Measurements from ENCODE around the gene NFKB1. TPM values are rescaled to one million over a fixed set of nuclear protein-coding genes. Genes with fewer than 3 reads are reported as not detected.

Gene NFKB1
- total RNA-seq, 1 donor from 2014 or later = 18.8 TPM

DNA sequence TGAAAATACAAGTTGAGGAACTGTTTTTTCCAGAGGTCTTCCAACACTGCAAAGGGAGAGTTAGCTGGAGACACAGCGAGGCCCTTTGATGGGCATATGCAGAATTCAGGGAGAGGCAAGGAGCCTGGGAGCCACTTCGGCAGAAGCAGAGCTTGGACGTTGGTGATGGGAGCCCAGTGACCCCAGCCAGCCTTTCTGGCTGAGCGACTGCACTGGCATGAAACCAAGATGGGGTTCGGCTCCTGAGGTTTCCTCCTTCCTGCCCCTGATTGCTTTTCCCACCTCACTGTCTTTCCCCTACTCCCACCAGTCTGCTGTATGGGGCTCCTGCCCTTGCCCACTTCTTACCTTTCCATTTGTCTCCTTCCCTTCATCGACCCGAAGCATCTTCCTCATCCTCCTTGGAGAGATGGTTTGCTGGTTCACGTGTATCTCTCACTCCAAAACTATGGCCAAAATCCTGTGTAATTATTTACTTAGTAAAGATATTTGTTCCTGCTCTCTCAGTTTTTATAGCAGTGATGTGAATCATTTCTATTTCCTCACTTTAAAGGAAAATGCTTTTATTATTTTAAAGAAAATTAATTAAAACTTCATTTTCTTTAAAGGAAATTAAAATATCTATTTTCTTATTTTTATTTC, 100.5 kb downstream of the NFKB1 start:
- H3K4me3 ChIP-seq (ENCODE audit: low read length in 3 of 3) = no peak overlapping the region
- peaks cover 0 to 4% (median 0%) of the 10 kb centered on the region in 3 donors for H3K4me1 ChIP-seq (ENCODE audit: control insufficient read depth in 3 of 3, insufficient read depth in 3 of 3, low read length in 3 of 3)
- peaks cover 20 to 62% (median 47%) of the 10 kb centered on the region in 3 donors for H3K36me3 ChIP-seq (ENCODE audit: control insufficient read depth in 3 of 3, insufficient read depth in 3 of 3, low read length in 3 of 3)
- H3K9ac ChIP-seq (ENCODE audit: low read depth in 1 of 3, low read length in 3 of 3) = no peak overlapping the region
- H3K27me3 ChIP-seq (ENCODE audit: control insufficient read depth in 3 of 3, insufficient read depth in 3 of 3, low read length in 3 of 3) = no peaks in the 10 kb centered on the region
- no peak overlapping the region for H3K27ac ChIP-seq (ENCODE audit: low read depth, low read length)
- H3K9me3 ChIP-seq (ENCODE audit: control insufficient read depth in 3 of 3, low read length in 3 of 3) = no peaks in the 10 kb centered on the region

DNA sequence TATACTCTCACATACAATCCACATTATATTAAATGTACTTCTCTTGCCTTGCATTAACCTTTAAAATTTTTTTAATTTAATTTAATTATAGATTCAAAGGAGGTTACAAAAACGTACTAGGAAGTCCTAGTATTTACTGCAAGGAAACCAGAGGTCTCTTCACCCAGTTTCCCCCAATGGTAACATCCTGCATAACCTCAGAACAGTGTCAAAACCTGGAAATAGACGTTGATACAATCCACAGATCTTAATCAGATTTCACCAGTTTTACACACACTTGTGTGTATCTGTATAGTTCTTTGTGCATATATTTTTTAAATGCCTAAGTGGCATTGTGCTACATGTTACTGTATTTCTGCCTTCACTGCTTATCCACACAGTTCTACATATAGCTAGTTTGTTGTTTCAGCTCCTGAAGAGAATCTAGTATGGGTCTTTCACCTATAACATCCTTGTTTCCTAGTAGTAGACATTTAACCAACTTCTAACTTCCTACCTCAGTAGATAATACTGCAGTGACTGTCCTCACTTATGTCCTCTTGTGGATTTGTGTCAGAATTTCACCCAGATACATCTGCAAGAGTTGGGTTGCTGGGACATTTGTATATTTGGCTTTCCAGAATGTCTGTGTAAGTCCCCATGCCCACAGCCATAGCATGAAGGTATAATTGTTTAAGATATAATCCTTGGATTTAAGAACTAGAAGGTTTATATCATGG, 103.2 kb downstream of the NFKB1 start:
- Histone ChIP-seq H3K27ac (ENCODE audit: low read depth, low read length) (no peak overlapping the region), H3K9ac (ENCODE audit: low read depth in 1 of 3, low read length in 3 of 3) (no peak overlapping the region), H3K27me3 (ENCODE audit: control insufficient read depth in 3 of 3, insufficient read depth in 3 of 3, low read length in 3 of 3) (no peaks in the 10 kb centered on the region), H3K36me3 (ENCODE audit: control insufficient read depth in 3 of 3, insufficient read depth in 3 of 3, low read length in 3 of 3) (peaks cover 27 to 63% (median 50%) of the 10 kb centered on the region in 3 donors), H3K4me3 (ENCODE audit: low read length in 3 of 3) (no peak overlapping the region), H3K4me1 (ENCODE audit: control insufficient read depth in 3 of 3, insufficient read depth in 3 of 3, low read length in 3 of 3) (peaks cover 0 to under 1% (median 0%) of the 10 kb centered on the region in 3 donors), H3K9me3 (ENCODE audit: control insufficient read depth in 3 of 3, low read length in 3 of 3) (no peaks in the 10 kb centered on the region)

DNA sequence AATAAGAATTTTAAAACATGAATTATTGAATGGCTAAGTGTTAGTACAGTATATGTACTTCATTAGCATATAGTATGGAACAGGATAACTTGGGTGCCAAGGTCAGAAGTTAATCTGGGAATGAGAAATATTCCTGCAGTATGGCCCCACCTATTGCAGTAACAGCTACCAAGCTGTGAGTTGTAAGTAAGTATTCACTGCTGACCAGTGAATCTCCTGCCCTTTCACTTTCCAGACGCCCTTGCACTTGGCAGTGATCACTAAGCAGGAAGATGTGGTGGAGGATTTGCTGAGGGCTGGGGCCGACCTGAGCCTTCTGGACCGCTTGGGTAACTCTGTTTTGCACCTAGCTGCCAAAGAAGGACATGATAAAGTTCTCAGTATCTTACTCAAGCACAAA, 105.1 kb downstream of the NFKB1 start:
- peaks cover 39 to 63% (median 60%) of the 10 kb centered on the region in 3 donors for H3K36me3 ChIP-seq (ENCODE audit: control insufficient read depth in 3 of 3, insufficient read depth in 3 of 3, low read length in 3 of 3)
- no peak overlapping the region for H3K9ac ChIP-seq (ENCODE audit: low read depth in 1 of 3, low read length in 3 of 3)
- no peaks in the 10 kb centered on the region for H3K4me1 ChIP-seq (ENCODE audit: control insufficient read depth in 3 of 3, insufficient read depth in 3 of 3, low read length in 3 of 3)

DNA sequence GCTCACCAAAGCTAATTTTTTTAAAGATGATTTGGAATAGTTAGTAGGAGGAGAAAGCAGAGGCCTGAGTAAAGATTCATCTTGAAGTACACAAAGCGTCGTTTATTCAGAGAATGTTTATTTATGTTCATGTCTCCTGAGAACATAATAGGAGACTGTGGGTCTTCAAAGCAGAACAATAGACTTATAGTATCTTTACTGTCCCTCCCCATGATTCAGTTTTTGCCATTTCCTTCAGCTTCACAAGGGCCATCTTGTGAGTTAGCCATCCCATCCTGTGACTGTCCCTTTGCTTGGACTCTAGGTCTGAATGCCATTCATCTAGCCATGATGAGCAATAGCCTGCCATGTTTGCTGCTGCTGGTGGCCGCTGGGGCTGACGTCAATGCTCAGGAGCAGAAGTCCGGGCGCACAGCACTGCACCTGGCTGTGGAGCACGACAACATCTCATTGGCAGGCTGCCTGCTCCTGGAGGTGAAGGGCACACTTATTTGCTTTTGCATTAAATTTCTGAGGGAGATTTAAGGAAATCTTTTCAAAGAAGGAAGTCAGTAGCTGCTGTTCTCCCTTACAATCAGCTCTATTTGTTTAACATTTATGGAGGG, 105.8 kb downstream of the NFKB1 start:
- Histone ChIP-seq H3K9ac (ENCODE audit: low read depth in 1 of 3, low read length in 3 of 3) (no peak overlapping the region), H3K9me3 (ENCODE audit: control insufficient read depth in 3 of 3, low read length in 3 of 3) (no peaks in the 10 kb centered on the region), H3K4me3 (ENCODE audit: low read length in 3 of 3) (no peak overlapping the region), H3K27ac (ENCODE audit: low read depth, low read length) (no peak overlapping the region), H3K4me1 (ENCODE audit: control insufficient read depth in 3 of 3, insufficient read depth in 3 of 3, low read length in 3 of 3) (no peaks in the 10 kb centered on the region), H3K36me3 (ENCODE audit: control insufficient read depth in 3 of 3, insufficient read depth in 3 of 3, low read length in 3 of 3) (peaks cover 41 to 63% (median 62%) of the 10 kb centered on the region in 3 donors), H3K27me3 (ENCODE audit: control insufficient read depth in 3 of 3, insufficient read depth in 3 of 3, low read length in 3 of 3) (no peaks in the 10 kb centered on the region)

More for the DNA sequence above, 105.1 kb downstream of the NFKB1 start:
- H3K4me3 ChIP-seq (ENCODE audit: low read length in 3 of 3) = no peak overlapping the region
- no peak overlapping the region for H3K27ac ChIP-seq (ENCODE audit: low read depth, low read length)
- H3K9me3 ChIP-seq (ENCODE audit: control insufficient read depth in 3 of 3, low read length in 3 of 3) = no peaks in the 10 kb centered on the region
- no peaks in the 10 kb centered on the region for H3K27me3 ChIP-seq (ENCODE audit: control insufficient read depth in 3 of 3, insufficient read depth in 3 of 3, low read length in 3 of 3)

DNA sequence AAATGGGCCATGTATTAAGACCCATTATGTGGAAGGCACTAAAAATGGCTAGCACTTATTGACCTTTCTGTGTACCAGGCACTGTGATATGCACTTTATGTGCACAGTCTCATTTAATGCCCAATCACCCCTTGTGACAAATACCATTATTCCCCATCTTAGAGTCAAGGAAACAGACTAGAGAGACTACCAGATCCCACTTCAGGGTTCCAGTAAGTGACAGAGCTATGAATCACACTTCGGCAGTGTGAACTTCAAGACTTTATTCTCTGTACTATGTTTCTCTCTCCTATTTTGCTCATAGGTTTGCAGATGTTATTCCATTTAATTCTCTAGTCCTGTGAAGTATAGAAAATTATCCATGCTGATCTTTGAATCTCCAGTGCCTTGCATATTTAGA, 107.0 kb downstream of the NFKB1 start:
- H3K4me3 ChIP-seq (ENCODE audit: low read length in 3 of 3) = no peak overlapping the region
- no peaks in the 10 kb centered on the region for H3K27me3 ChIP-seq (ENCODE audit: control insufficient read depth in 3 of 3, insufficient read depth in 3 of 3, low read length in 3 of 3)
- peaks cover 53 to 75% (median 71%) of the 10 kb centered on the region in 3 donors for H3K36me3 ChIP-seq (ENCODE audit: control insufficient read depth in 3 of 3, insufficient read depth in 3 of 3, low read length in 3 of 3)
- H3K27ac ChIP-seq (ENCODE audit: low read depth, low read length) = no peak overlapping the region
- no peaks in the 10 kb centered on the region for H3K9me3 ChIP-seq (ENCODE audit: control insufficient read depth in 3 of 3, low read length in 3 of 3)
- no peak overlapping the region for H3K9ac ChIP-seq (ENCODE audit: low read depth in 1 of 3, low read length in 3 of 3)
- no peaks in the 10 kb centered on the region for H3K4me1 ChIP-seq (ENCODE audit: control insufficient read depth in 3 of 3, insufficient read depth in 3 of 3, low read length in 3 of 3)

DNA sequence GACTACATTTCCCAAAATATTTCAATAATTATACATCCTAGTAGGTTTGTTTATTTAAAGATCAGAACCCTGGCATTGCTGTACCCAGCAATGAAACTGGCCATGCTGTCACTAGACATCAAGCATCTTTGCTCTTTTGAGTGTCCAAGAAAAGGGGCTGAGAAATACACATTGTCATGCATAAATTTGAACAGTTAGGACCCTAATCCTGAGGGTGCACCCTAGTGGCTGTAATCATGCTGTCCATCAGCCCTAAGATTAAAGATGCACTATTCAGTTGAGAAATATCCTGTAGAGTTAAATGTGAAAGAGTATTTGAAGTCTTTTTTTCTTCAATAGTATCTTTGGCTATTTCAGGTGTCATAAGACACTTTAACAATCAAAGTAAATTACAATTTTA, 108.8 kb downstream of the NFKB1 start:
- H3K4me1 ChIP-seq (ENCODE audit: control insufficient read depth in 3 of 3, insufficient read depth in 3 of 3, low read length in 3 of 3) = no peaks in the 10 kb centered on the region
- H3K9ac ChIP-seq (ENCODE audit: low read depth in 1 of 3, low read length in 3 of 3) = no peak overlapping the region
- no peak overlapping the region for H3K4me3 ChIP-seq (ENCODE audit: low read length in 3 of 3)
- no peak overlapping the region for H3K27ac ChIP-seq (ENCODE audit: low read depth, low read length)
- no peaks in the 10 kb centered on the region for H3K27me3 ChIP-seq (ENCODE audit: control insufficient read depth in 3 of 3, insufficient read depth in 3 of 3, low read length in 3 of 3)
- H3K36me3 ChIP-seq (ENCODE audit: control insufficient read depth in 3 of 3, insufficient read depth in 3 of 3, low read length in 3 of 3) = peaks cover 64 to 90% (median 77%) of the 10 kb centered on the region in 3 donors
- H3K9me3 ChIP-seq (ENCODE audit: control insufficient read depth in 3 of 3, low read length in 3 of 3) = no peaks in the 10 kb centered on the region

DNA sequence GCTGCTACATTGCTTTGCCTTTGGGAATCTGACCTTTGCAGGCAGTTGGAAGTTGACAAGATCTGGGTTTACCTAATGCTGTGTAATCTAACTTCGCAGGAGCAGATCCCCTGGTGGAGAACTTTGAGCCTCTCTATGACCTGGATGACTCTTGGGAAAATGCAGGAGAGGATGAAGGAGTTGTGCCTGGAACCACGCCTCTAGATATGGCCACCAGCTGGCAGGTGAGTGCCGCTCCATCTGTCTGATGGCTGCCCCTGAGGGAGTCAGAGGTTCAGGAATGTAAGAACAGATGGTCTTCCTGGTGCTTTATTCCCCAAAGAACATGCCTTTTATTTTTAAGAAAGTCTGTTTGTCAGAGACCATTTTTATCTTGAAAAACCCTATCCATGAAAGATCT, 109.3 kb downstream of the NFKB1 start:
- Histone ChIP-seq H3K4me1 (ENCODE audit: control insufficient read depth in 3 of 3, insufficient read depth in 3 of 3, low read length in 3 of 3) (no peaks in the 10 kb centered on the region), H3K4me3 (ENCODE audit: low read length in 3 of 3) (no peak overlapping the region), H3K27me3 (ENCODE audit: control insufficient read depth in 3 of 3, insufficient read depth in 3 of 3, low read length in 3 of 3) (no peaks in the 10 kb centered on the region), H3K27ac (ENCODE audit: low read depth, low read length) (no peak overlapping the region), H3K9me3 (ENCODE audit: control insufficient read depth in 3 of 3, low read length in 3 of 3) (no peaks in the 10 kb centered on the region), H3K9ac (ENCODE audit: low read depth in 1 of 3, low read length in 3 of 3) (no peak overlapping the region), H3K36me3 (ENCODE audit: control insufficient read depth in 3 of 3, insufficient read depth in 3 of 3, low read length in 3 of 3) (peaks cover 64 to 89% (median 81%) of the 10 kb centered on the region in 3 donors)

DNA sequence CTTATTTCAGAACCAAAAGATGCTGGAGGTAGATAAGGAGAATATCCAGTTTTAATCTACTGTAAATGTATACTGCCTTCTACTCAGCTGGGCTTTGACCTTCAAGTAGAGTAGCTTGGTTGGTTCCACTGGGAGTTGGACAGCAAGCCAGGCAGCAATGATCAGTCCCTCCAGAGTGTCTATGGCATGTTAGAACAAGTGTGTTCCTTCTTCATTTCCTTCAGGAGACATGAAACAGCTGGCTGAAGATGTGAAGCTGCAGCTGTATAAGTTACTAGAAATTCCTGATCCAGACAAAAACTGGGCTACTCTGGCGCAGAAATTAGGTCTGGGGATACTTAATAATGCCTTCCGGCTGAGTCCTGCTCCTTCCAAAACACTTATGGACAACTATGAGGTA, 111.1 kb downstream of the NFKB1 start:
- Histone ChIP-seq H3K9ac (ENCODE audit: low read depth in 1 of 3, low read length in 3 of 3) (no peak overlapping the region), H3K27me3 (ENCODE audit: control insufficient read depth in 3 of 3, insufficient read depth in 3 of 3, low read length in 3 of 3) (no peaks in the 10 kb centered on the region), H3K27ac (ENCODE audit: low read depth, low read length) (no peak overlapping the region), H3K4me1 (ENCODE audit: control insufficient read depth in 3 of 3, insufficient read depth in 3 of 3, low read length in 3 of 3) (no peaks in the 10 kb centered on the region), H3K4me3 (ENCODE audit: low read length in 3 of 3) (no peak overlapping the region), H3K9me3 (ENCODE audit: control insufficient read depth in 3 of 3, low read length in 3 of 3) (no peaks in the 10 kb centered on the region), H3K36me3 (ENCODE audit: control insufficient read depth in 3 of 3, insufficient read depth in 3 of 3, low read length in 3 of 3) (peaks cover 64 to 87% (median 79%) of the 10 kb centered on the region in 3 donors)

DNA sequence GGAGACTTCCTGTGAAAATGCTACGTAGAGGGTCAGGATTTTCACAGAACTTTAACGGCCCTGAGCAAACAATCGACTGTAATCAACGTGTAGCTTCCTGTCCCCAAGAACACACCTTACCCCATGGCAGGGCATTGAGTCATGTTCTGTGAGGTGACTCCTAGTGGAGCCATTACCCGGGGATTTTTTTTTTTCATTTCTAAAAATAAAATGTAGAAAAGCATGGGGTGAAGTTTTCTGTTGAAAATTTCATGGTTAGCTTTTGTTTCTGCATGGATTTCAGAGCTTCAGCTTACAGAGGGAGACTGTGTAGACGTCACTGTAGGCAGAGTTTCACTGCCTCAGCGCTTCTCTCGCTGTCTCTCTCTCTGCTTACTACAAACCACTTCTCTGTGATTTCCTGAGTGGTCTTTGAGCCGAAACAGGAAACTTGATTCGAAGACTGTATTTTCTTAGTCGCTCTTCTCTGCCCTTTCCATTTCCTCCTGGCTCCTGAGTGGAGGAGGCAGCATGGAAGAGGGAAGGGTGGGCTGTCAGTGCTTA, 111.7 kb downstream of the NFKB1 start:
- no peak overlapping the region for H3K27ac ChIP-seq (ENCODE audit: low read depth, low read length)

DNA sequence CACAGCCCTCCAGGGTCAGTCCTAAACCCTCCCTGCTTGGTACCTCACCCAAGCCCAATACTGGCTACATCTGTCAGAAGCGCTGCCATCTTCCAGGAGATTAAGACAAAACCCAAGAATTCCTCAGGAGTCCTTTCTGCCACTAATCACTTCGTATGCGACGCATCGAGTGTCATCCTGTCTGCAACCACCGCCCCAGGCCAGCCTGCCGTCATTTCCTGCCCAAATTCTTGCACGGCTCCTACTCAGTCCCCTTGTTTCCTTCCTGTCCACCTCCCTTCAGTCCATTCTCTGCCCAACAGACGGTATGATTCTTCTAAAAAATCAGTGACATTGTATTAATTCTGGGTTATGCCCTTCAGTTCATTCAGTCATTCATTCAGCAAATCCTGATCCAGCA, 113.6 kb downstream of the NFKB1 start:
- Histone ChIP-seq H3K27me3 (ENCODE audit: control insufficient read depth in 3 of 3, insufficient read depth in 3 of 3, low read length in 3 of 3) (no peaks in the 10 kb centered on the region), H3K36me3 (ENCODE audit: control insufficient read depth in 3 of 3, insufficient read depth in 3 of 3, low read length in 3 of 3) (peaks cover 49 to 67% (median 56%) of the 10 kb centered on the region in 3 donors), H3K27ac (ENCODE audit: low read depth, low read length) (no peak overlapping the region), H3K9ac (ENCODE audit: low read depth in 1 of 3, low read length in 3 of 3) (no peak overlapping the region), H3K9me3 (ENCODE audit: control insufficient read depth in 3 of 3, low read length in 3 of 3) (no peaks in the 10 kb centered on the region), H3K4me3 (ENCODE audit: low read length in 3 of 3) (no peak overlapping the region), H3K4me1 (ENCODE audit: control insufficient read depth in 3 of 3, insufficient read depth in 3 of 3, low read length in 3 of 3) (no peaks in the 10 kb centered on the region)

More for the DNA sequence above, 111.7 kb downstream of the NFKB1 start:
- Histone ChIP-seq H3K9me3 (ENCODE audit: control insufficient read depth in 3 of 3, low read length in 3 of 3) (no peaks in the 10 kb centered on the region), H3K4me1 (ENCODE audit: control insufficient read depth in 3 of 3, insufficient read depth in 3 of 3, low read length in 3 of 3) (no peaks in the 10 kb centered on the region), H3K27me3 (ENCODE audit: control insufficient read depth in 3 of 3, insufficient read depth in 3 of 3, low read length in 3 of 3) (no peaks in the 10 kb centered on the region), H3K36me3 (ENCODE audit: control insufficient read depth in 3 of 3, insufficient read depth in 3 of 3, low read length in 3 of 3) (peaks cover 59 to 83% (median 74%) of the 10 kb centered on the region in 3 donors), H3K9ac (ENCODE audit: low read depth in 1 of 3, low read length in 3 of 3) (no peak overlapping the region), H3K4me3 (ENCODE audit: low read length in 3 of 3) (no peak overlapping the region)

Measured in skeletal muscle tissue (tissue), 4 donors.